ENCODE data around the gene DPPA5.
"Not testable (repeated sequence)": the region's sequence is repeated elsewhere in the genome, so short reads cannot be mapped to it uniquely, and the experiment has no call there.

The DPPA5 gene

DNA sequence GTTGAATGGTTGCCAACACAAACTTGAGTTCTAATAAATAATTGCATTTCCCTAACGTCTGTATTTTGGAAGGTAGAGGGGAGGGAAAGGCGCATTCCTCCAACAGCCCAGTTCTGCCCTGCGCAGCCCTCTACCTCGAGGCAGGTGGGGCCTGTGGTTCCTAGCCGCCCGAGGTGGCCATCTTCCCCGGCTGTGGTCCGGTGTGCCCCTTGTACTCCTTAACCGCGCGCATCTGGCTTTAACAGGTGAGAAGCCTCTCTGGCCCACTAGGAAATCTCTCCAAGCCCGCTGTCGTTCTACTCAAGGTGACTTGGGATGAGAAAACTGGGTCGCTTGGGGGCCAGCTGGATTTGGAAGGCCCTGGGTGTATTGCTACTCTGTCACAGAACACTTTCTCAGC lies 10.0 kb upstream of the DPPA5 start:
- no peak for DNase-seq (ENCODE audit: low read depth)

GRCh38 chr6:73363537-73363875 lies 9.4 kb upstream of the DPPA5 start:
- DNase-seq (ENCODE audit: low read depth), result no peak

- no peak for DNase-seq (ENCODE audit: low read depth)
These were observed 8.9 kb upstream of the DPPA5 start for GRCh38 chr6:73362869-73363536.

DNA sequence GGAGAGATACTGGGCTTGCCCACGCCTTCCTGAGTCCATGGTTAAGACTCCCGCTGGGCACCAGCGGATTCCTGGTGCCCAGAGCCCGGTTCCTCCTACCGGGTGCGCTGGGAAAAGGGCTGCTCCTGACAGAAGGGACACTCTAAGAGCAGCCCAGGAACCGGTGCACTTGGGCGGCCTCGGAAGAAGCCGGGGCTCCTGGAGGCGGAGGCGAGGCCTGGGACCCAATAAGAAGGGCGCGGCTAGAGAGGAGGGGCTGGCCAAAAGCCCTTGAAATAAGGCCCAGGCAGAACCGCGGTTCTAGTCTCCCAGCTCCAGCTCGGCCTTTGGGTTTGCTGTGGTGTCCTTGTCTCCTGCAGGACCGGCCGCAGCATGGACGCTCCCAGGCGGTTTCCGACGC lies 8.3 kb upstream of the DPPA5 start, which contains the start of gene KHDC3L:
TSS of gene KHDC3L (plus strand) at position 301 of the 400 bp plus-strand sequence. CDS start at position 373, 72 bp downstream.
- no peak for DNase-seq (ENCODE audit: low read depth)

GRCh38 chr6:73349311-73349710 lies 4.8 kb downstream of the DPPA5 start:
- no peak for DNase-seq (ENCODE audit: low read depth)

GRCh38 chr6:73348550-73349204 lies 5.4 kb downstream of the DPPA5 start:
- no peak for DNase-seq (ENCODE audit: low read depth)

DNA sequence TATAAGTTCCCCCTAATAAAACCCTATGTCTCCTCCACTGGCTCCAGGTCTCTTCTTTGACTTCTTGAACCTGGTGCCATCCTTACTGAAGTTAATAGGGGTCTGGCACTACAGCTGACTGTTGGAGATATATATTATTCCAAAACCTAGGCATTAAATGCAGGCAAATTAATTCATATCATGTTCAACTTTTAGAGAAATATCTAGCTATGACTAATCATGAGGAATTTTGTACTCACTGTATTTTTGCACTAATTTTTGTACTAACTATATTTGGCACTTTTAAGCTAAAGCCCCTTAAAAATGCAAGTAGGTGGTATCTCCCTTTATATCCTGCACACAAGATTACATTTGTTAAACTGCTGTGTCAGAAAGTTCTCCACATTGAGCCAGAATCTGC lies 10.9 kb downstream of the DPPA5 start:
- DNase-seq (ENCODE audit: low read depth), result no peak

GRCh38 chr6:73342174-73342573 lies 11.9 kb downstream of the DPPA5 start:
- DNase-seq (ENCODE audit: low read depth), result no peak

DNA sequence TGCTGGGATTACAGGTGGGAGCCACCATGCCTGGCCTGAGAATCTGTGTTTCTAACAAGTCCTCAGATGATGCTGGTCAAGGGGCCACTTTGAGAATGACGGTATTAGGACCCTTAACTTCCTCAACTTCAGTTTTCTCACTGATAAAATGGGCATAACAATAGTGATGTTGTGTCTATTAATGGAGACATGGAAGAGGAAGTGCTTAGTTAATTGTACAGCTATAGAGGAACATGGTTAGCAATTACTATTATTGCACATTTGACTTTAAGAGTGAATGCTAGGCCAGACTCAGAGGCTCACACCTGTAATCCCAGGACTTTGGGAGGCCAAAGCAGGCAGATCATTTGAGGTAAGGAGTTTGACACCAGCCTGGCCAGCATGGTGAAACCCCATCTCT lies 12.7 kb downstream of the DPPA5 start:
- DNase-seq (ENCODE audit: low read depth), result no peak

DNA sequence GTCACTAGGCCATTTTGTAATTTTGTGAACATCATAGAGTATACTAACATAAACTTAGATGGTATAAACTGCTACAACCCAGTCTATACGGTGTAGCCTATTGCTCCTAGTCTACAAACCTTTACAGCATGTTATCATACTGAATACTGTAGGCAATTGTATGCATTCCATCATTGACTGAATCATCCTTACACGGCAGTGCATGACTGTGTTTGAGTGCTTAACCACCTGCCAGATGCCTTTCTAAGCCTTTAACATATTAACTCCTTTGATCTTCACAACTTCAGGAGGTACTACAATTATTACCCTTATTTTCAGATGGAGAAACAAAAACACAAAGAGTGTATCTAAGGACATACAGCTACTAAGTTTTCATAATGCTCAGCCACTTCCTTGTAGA lies 14.0 kb downstream of the DPPA5 start:
- DNase-seq (ENCODE audit: low read depth), result no peak

DNA sequence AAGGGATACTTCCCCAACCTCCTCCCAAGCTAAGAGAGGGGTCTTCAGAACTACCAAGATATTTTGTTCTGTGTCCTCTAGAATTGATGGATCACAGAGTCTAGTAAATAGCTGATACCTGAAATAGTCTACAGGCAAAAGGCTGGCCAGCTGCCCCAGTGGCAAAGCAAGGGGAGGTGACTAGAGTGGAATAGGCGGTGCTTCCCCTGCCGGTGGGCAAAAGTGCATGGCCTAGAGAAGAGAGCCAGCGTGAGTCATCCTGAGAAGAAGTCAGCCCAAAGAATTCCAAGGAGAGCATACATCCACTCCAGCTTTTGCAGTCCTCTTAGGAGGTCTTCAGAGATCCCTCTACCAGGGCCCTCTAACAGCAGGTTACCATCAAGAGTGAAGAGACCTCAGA lies 14.7 kb downstream of the DPPA5 start:
- DNase-seq (ENCODE audit: low read depth), result no peak

DNA sequence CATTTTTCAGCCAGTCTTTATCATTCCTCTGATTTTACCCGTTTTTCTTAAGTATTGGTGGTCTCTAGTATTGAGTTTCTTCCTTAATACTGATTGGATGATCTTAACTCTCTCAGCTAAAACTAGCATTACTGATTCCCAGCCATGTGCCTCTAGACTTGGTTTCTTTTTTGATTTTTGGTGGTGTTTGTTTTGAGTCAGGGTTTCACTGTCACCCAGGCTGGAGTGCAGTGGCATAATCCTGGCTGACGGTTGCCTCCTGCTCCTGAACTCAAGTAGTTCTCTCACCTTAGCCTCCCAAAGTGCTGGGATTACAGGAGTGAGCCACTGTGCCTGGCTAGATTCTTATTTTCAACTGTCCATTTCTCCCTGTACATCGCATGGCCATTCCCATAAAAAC lies 24.9 kb downstream of the DPPA5 start:
- DNase-seq (ENCODE audit: low read depth), result no peak

DNA sequence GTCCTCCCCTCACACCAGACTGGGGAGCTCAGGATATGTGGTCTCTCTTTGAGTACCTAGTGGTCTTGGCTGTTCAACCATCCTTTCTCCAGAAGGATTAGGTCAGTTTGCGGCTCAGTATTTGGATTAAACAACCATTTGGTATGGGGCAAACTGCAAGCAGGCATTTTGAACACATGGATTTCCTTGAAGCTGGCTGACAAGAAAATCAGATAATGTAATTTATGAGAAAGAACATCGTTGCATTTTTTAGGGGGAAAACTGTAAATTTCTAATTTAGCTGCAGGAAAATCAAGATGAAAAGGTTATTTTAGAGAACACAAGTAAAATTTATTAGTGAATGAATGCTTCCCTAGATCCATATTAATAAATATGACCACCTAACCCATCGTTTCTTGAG lies 25.3 kb downstream of the DPPA5 start:
- DNase-seq (ENCODE audit: low read depth), result no peak

DNA sequence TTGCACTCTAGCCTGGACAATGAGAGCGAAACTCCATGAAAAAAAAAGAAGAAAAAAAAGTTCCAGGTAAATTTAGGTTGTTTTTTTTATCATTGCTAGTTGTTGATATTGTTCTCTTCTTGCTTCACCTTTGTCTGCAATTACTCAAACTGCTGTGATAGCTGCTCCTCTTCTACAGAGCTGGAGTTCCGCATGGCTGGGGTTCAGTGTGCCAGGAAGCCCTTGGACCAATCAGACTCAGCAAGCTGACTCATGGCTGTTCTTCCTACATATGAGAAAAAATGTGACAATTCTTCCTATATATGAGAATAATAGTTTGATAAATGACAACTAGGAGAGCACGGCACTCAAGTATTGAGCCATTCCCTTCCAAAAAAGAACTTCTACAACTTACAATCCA lies 28.4 kb downstream of the DPPA5 start:
- DNase-seq (ENCODE audit: low read depth), result no peak

GRCh38 chr6:73323323-73323722 lies 30.8 kb downstream of the DPPA5 start:
- no peak for DNase-seq (ENCODE audit: low read depth)

DNA sequence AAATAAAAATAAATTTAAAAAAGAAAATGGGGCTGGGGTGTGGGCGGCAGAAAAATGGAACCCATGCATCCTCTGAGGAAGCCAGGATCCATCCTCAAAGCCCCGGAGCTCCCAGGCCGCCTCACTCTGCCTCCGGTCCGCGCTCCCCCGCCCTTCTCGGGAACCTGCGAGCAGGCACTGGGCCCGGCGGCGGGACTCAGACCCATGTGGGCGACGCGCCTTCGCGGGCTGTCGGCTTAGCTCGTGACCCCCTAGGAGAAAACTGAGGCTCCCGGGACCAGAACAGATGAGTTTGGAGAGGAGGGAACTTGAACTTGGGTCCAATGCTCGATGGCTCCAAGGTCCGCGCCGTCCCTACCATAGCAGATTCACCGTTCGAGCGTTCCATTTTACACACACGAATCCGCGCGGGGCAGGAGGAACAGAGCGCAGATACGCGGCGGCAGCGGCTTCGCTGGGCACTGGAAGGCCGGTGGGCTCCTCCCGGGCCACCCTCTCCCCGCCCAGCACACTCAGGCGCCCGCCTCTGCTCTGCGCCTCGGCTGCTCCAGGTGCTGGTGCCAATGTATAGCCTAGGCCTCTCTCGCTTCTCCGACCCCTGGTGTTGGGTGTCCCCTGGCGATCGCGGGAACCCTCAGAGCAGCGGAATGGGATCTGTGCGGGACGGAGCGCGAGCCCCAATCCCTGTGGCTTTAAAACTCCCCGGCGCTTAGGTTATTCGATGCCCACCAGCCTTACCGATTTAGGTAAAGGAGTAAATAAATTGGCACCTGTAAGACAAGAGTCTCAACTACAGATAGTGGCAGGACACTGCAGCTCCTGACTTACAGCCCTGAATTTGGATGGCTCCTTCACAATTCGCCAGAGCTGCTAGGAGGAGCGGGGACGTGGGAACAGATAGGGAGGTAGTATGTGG lies 39.2 kb downstream of the DPPA5 start:
- DNase-seq (ENCODE audit: low read depth), result no peak

GRCh38 chr6:73310503-73310845 lies 43.6 kb downstream of the DPPA5 start:
- DNase-seq (ENCODE audit: low read depth), result not testable (repeated sequence)

DNA sequence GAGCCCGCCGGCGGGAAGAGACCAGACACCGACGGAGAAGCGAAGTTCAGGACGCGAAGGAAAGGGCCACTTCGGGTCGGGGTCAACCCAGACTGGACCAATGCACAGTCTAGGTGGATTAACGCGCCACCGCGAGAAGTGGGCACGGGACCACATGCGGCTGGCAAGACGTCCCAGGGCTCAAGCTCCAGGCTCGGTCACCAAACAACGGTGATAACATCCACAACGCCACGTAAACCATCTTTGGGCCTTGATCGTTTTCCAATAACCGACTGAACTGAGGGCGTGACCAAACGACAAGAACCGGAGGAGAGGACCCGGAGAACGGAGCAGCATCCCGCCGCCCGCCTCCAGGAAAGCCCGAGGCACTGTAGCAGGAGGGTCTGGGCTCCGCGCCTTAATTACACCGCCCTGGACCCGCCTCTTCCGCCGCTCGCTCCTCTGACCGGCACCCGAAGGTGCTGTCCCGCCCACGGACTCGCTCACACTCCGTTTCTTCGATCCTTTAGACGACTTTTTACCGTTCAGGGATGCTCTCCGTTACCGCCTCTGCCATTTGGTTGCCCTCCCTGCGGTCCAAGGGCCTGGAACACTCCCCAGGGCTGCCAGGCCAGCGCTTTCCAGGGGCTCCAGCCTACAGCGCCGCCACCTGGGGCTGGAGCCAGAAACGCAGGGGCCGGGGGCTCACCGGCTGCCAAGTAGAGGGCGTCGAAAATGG lies 44.1 kb downstream of the DPPA5 start:
- DNase-seq (ENCODE audit: low read depth), result peak; percentile 22

DNA sequence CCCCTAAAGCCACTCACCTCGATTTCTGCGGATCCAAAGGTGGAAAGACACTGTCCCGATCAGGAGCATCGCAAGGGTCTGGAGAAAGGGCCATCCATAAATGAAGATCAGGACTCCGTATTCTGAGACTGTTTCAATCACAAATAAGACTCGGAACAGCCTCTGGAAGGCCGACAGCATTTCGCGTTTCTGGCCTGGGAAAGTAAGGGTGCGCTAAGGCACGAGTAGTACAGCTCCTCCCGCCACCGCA lies 44.6 kb downstream of the DPPA5 start:
- no peak for DNase-seq (ENCODE audit: low read depth)

- no peak for DNase-seq (ENCODE audit: low read depth)
These were observed 45.2 kb downstream of the DPPA5 start for GRCh38 chr6:73308712-73309534.

- DNase-seq (ENCODE audit: low read depth), result not testable (repeated sequence)
These were observed 50.3 kb downstream of the DPPA5 start for GRCh38 chr6:73303773-73304172.

All from activated T-cell treated with anti-CD3 and anti-CD28 coated beads for 1 hour (primary cell).